Inferior parietal cortex (tissue), 1 donor: ENCODE measurements around the gene PWP1.
A peak's percentile ranks its signal among the peaks of the same experiment; 100 is the strongest.

ENCODE experiments used
- DNase-seq: peaks from one replicate; pipeline ENCODE4 v3.0.0-alpha.2; 2016; ENCODE audit errors: extremely low spot score

Gene PWP1

DNA sequence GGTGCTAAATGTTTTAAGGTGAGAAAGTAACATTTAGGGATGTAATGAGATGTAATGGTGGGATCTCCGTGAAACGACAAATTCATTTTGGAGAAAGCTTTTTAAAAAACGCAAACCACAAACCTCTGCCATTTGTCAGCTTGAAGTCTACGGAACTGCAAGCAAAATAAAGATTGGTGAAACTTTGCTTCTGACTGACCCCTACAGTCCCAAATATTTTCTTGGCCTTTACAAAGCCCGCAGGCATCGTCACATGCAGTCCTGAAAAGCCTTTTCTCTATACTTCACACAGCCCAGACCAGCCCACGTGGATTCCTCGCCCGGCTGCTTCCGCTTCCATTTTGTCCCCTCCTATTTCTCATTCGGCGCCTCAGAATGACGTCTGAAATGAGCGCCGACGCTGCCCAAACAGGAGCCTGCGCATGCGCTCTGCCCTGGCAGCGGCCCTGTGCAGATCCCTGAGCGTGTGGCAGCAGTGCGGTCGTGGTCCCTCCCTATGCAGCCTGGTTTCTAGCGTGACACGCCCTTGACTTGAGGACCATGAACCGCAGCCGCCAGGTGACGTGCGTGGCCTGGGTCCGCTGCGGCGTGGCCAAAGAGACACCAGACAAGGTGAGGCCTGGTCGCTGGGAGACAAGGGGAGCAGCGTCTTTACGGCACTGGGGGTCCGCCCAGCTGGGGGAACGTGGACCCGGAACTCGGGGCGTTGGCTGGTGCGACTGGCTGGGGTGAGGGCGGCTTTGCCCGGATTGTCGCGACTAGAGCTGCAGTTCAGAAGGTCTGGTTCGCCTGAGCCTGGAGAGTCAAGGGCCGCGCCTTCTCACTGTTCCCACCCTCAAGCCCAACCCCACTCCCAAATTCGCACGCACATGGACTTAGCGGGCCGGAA lies at the start of gene PWP1:
Gene PWP1 (plus strand): TSS at position 440 of the 889 bp plus-strand sequence. CDS start 101 bp downstream, at position 541.
- peak; percentile 97 for DNase-seq

DNA sequence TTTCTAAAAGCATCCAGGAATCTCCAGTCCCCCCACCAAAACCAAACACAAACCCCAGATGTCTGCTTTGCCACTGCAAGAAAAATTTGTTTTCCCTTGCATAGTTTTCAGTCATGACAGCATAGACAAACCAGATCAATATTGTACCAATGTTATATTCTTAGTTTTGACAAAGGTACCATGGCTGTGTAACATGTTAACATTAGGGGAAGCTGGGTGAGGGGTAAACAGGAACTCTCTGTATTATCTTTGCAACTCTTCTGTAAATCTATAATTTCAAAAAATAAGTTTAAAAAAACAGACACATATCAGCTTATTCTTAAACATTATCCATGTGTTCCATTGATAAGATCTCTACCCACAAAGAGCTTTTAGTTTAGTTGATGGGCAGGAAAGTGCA lies 44.4 kb upstream of the PWP1 start:
- DNase-seq, result no peak

DNA sequence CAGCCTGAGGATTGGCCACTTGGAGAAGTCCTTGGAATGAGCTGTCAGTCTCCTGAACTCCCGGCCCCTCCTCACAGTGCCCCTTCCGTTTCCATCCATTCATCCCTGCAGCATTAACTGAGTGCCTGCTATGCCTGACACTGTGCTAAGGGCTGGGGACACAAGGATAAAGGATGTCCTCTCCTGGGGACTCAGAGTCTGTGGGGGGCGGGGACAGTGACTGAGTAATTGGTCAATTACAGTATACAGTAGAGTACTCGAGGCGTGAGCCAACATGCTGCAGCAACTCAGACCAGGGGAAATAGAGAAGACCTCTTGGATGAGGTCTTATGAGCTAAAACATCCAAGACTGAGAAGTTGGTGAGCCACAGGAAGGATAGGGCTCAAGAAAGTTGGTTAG lies 43.4 kb upstream of the PWP1 start:
- DNase-seq, result no peak

DNA sequence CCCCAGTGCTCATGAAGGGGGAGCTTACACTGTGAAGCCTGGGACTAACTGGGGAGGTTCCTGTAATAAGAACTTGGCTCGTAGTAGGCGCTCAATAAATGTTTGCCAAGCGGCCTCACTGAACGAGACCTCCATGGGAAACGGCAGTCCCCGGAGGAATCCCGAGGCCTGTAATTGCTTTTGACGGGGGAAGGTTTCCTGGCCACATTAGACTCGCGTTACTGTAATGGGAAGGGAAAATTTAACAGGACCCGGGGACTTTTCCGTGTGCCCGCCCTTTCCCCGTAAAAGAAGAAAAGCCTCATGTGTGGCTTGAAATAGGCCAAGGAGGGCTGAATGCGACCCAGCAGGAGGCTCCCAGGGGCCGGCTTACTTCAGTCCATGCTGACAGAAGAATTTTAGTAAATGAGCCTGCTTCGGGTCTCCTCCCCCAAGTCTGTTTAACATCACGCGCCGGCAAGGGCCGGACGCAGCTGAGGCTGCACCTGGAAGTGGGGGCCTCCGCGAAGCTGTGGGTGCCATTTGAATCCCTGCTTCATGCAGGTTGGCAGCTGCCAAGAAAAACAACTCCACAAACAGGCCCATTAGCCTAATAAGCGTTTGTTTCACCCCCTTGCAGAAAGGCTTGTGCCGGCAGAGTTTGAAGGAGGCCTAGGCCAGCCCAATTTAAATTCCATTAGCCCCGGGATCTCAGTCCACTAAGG lies 39.8 kb upstream of the PWP1 start:
- DNase-seq, result no peak

DNA sequence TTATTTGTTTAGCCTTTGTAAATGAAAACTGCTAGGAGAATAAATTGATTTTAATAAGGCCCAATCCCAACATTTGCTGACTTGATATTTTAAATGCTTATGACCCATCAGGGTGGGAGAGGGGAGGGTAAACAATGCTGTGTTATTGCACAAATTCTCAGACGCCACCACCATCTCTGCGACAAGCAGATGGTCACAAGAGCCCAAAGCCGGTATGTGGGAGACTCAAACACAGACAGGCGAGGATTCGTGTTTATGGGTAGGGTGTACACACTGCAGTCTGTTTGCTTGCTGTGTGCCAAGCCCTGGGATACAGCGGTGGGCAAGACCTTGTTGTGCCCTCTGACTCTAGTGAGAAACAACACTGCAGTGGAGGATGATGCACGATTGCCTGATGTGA lies 39.2 kb upstream of the PWP1 start:
- DNase-seq, result no peak

DNA sequence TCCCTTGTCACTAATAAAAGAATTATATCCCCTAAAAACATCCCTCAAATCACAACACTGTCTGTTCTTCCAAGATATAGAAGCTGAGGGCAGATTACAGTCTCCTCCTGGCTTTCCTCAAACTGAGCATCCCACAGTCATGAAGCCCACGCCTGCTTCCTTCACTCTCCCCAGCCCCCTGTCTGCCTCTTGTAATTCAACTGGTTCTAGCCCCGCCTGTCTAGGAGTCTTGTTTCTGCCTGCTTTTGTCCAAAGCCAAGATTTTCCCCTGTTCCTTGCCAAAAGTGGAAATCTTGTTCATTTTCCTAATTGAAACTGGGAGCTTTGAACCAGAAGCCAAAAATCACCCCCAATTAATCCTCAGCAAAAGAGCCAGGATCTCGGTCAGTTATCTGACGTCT lies 35.9 kb upstream of the PWP1 start:
- no peak for DNase-seq

DNA sequence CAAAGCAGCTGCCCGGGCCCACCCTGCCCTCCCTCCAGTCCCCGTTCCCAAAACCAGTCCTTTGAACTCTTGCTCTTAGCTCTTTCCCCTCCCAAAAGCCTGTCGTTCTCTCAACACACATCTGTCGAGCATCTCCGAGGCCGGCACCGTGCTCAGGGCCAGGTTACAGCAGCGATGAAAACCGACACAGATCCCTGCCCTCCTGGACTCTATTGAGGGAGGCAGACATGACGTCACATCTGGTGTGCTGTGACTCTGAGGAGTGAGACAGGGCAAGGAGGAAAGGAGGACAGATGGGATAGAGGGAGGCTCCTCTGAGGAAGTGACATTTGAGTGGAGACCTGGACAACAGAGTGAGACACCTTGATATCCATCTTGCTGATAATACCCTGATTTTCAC lies 34.6 kb upstream of the PWP1 start:
- no peak for DNase-seq

DNA sequence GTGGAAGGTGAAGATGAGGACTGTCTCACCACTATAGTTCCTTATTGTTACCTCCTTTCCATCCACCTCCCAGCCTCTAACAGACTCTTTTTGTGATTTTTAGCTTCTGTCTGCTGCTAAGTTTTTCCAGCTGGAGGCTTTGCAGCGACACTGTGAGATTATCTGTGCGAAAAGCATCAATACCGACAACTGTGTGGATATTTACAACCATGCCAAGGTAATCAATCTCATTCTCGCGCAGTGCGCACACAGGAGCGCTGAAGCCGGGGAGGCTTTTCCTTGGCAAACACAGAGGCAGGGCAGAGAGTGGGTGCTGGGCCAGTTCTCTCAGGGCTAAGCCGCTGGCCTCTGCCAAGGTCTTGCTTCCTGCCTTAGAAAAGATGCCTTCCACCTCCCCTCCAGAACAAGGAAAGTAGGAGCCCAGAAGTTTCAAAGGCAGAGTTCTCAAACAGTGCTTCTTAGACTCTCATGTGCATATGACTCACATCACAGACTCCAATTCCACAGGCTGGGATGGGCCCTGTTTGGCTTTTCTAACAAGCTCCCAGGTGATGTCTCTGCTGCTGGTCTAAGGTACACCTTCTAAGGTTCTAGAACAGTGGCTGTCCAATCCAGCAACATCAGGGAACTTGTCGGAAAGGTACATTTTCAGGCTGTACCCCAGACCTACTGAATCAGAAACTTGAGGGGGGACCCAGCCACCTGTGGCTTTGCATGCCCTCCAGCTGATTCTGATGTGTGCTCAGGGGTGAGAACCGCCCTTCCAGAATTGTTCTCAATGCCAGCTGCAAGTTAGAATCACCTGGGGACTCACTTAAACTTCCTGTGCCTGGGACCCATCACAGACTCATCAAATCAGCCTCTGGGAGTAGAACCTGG lies 33.8 kb upstream of the PWP1 start:
- no peak for DNase-seq

DNA sequence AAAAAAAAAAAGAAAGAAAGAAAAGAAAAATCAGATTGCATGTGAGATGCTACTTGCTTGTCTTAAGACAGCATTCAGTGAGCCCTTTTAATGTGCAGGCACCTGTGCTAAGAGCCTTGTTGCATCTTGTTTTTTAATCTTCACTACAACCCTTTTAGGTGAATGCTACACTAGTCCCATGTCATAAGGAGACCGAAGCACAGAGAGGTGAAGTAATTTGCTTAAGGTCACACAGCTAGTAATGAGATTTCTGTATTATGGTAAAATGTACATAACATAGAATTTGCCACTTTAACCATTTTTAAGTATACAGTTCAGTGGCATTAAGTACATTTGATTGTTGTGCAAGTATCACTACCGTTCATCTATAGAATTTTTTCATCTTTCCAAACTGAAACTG lies 32.1 kb upstream of the PWP1 start:
- DNase-seq, result no peak

DNA sequence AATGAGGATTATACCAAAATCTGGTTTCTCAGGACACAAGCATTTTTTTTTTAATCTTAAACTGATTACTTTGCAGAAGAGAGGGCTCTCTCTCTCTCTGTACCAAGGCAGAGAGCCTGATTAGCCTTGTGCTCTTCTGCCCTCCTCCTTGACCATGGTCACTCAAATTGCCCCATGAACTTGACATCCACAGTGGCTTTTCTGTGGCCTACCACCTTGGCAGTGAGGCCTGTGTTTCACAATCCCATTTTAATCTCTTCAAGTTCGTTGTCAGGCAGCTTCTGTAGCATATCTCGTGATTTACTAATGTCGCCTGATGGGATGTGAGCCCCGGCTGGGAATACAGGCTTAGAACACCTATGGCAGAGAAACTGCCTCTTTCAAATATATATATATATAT lies 30.7 kb upstream of the PWP1 start:
- DNase-seq, result no peak

DNA sequence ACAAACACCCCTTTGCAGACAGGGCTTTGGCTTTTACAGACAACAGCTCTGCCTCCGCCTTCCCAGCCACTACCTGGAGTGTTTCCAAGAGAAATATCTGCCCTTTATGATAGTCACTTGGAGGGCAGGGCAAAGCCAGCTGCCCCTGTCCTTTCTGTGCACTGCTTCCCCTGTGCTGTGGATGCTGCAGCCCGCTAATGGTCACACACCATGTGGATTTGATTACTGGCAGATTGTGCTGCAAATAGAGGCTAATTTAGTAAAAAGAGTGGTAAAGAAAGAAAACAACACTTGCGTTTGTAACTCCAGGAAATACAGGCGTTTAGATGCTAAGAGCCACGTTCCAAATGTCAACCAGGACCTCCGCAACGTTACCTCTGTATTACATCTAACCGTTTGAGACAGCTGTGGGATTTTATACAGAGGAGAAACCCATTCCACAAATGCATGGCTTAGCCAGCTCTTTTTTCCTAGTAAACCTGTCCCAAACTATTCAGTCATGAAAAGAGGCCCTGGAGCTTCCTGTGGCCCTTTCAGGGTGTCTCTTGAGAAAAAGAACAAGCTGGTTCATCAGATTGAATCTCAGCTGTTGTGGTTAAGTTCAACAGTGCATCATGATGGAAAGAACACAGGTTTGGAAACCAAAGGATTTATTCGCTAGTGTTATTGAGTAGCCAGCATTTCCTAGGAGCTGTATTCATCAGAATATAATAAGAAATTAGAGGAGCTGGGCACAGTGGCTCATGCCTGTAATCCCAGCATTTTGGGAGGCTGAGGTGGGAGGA lies 30.1 kb upstream of the PWP1 start:
- DNase-seq, result no peak

DNA sequence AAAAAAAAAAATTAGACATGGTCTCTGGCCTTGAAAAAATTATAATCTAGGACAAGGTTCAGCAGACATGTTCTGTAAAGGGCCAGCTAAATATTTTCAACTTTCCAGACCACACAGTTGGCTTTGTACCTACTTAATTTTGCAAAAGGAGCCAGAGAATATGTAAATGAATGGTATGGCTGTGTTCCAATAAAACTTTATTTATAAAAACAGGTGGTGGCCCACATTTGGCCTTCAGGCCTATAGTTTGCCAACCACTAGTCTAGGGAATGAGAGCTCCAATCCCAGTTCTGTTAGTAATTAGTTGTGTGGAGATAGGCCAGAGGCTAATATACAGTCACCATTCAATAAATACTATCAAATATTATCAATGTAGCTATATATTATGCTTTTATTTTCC lies 29.3 kb upstream of the PWP1 start:
- no peak for DNase-seq

DNA sequence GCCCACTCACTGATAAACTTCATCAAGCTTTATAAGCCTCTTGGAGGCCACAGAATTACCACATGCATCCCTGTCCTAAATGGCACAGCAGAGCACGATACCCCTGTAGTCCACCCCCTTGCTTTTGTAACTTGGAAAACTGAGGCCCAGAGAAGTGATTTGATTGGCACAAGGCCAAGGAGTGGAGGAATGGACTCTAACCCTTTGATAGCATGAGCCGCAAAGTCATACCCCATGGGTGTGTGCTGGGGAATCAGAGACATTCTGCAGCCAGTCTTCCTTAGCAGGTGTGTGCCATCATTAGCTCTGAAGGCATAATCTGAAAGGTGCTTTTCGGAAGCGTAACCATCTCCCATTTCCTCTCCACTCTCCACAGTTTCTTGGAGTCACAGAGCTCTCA lies 28.5 kb upstream of the PWP1 start:
- no peak for DNase-seq

DNA sequence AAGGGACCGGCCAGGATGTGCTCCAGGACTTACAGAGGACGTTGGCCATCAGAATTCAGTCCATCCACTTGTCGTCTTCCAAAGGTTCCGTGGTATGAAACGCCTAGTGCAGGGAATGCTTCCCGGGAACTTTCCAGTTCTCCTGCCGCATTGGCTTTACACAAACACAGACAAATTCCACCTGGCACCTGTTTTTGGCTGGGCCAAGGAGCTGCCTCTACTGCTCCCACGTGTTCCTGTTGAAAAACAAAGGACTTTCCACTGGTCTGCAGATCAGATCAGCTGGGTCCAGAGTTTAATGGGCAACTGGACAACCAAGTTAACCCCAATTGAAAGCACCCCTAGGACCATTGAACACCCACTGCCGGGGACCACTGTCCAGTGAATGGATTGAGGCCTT lies 28.0 kb upstream of the PWP1 start:
- DNase-seq, result no peak

DNA sequence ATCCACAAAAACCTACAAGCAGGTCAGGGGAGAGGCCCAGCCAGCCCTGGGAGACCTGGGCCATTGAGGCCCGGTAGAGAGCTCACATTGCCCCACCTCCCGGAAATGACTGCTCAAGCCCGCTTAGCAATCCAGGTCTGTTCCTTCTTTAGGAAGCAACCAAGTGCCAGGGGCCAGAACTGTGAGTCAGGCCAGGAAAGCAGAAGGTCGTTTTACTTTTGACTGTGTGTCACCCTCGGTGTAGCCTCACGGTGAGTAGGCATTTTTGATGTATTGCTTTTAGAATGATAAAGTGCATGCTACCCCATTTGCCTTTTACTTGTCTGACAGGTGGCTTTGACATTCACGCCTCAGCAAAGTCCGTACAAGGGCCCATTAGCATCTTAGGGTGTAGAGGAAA lies 25.4 kb upstream of the PWP1 start:
- no peak for DNase-seq

DNA sequence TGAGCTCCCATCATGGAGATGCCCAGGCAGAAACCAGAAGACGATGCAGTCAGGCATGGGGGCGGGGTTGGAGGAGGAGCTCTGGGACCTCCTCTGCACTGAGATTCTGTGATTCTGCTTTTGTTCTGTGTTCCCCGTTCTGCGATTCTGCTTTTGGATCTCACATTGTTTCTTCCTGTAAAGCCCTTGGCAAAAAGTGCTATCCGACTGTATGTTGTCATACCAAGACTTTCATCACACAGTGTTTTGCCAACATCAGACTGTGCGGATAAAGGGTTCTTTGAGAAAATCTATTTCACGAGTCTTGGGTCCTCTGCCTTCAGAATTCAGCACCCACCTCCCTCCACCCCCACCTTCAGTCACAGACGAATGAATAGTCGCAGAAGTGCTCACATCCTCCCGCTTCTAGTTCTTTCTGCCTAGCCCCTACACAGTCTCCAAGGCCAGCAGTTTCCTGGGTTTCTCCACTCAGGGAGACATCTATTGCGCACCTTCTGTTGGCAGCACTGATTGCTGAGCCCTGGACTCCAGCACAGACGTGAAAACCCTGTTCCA lies 24.7 kb upstream of the PWP1 start:
- no peak for DNase-seq

DNA sequence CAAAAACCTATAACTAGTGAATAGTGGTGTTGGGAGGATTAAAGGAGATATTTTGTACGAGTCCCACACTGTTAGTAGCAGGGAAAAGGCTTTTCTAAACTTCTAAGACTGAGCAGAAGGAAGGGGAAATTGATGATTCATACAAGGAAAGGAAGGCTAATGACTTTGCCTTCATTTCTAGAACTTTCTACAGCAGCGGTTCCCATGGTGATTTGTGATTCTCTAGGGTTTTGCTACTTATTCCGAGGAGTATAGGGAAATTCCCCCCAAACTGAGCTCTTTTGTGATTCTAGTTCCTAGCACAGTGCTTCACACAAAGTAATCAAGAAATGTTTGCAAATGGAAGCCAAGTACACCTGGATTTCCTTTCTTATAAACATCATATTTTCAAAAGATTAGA lies 23.8 kb upstream of the PWP1 start:
- no peak for DNase-seq

DNA sequence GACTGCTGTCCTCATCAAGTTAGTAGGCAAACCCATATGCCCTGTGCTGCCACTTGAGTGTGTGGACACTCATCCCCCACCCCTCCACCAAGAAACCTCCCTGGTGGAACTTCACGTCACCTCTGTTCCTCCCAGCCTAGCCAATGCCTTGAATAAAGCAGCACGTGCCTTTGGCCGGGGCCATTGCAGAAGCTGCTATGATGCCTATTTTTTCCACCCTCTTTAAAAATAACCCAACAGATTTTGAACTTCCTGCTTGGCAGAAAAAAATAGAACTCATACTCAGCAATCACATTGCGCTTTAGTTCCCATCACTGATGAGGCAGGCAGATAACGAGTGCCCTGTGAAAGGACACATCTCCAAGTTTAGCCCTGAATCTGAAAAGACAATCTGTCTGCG lies 23.1 kb upstream of the PWP1 start:
- no peak for DNase-seq

DNA sequence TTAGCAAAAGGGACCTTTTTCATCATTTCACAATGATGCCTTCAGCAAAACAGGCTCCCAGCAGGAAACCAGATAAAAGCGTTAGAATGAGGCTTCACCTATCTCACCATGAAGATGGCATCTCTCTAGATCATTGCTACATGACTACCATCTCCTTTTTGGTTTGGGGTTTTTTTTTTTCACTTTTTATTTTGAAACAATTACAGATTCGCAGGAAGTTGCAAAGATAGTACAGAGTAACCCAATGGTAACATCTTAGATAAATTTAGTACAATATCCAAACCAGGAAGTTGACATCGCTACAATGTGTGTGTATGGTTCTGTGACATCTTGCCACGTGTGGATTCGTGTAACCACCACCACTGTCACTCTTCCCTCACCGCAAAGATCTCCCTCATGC lies 22.3 kb upstream of the PWP1 start:
- no peak for DNase-seq

DNA sequence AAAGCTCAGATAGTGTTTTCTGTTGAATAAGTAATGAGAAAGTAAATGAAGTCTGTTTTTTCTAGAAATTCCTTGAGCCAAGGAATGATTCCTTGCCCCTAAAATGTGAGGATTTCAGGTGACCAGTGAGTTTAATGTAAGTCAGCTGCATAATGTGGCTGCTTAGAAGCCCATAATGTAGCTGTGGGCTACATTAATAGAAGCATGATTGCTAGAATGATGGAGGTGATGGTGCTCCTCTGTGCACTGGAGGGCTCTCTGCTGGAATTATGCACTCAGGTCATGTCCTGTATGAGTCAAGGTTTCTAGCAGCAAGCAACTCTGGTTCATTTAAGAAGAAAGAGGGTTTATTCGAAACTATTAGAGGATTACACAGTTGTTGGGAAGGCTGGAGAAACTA lies 19.6 kb upstream of the PWP1 start:
- DNase-seq, result no peak

DNA sequence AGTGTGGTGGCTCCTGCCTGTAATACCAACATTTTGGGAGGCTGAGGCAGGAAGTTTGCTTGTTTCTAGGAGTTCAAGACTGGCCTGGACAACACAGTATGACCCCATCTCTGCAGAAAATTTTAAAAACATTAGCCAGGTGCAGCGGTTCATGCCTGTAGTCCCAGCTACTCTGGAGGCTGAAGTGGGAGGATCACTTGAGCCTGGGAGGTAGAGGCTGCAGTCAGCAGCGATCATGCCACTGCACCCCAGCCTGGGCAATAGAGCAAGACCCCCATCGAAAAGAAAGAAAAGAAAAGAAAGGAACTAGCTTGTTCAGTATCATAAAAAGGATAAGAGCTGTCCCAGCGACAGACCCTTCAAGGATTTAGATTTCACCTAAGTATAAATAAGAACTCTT lies 18.1 kb upstream of the PWP1 start:
- DNase-seq, result no peak
